Caki2 (cell line): ENCODE data around the gene CDC42EP4. TPM values are rescaled to one million over a fixed set of nuclear protein-coding genes. Genes with fewer than 3 reads are reported as not detected.

ENCODE experiments used
- DNase-seq: peaks from one replicate; pipeline ENCODE4 v3.0.0-alpha.2; 2015; ENCODE audit warnings: low read depth
- in situ Hi-C: cut with HindIII; loops from 2 replicates; pipeline ENCODE4 v1.10.0; 2016; ENCODE audit warnings: low sequenced_read_pairs, low pct_unique_long_range_greater_than_20kb, mixed read lengths
- total RNA-seq: library from RNA; depleted of rRNA; stranded (reverse); fragments of >200 nt; shearing (Covaris generic); gene quantifications from 2 replicates; pipeline ENCODE4 v1.2.3, GENCODE V29; 2014; ENCODE audit warnings: low replicate concordance; rRNA removed

CDC42EP4 gene, protein sequence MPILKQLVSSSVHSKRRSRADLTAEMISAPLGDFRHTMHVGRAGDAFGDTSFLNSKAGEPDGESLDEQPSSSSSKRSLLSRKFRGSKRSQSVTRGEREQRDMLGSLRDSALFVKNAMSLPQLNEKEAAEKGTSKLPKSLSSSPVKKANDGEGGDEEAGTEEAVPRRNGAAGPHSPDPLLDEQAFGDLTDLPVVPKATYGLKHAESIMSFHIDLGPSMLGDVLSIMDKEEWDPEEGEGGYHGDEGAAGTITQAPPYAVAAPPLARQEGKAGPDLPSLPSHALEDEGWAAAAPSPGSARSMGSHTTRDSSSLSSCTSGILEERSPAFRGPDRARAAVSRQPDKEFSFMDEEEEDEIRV
- total RNA-seq = 50.8 and 54.9 TPM in 2 replicates

DNA sequence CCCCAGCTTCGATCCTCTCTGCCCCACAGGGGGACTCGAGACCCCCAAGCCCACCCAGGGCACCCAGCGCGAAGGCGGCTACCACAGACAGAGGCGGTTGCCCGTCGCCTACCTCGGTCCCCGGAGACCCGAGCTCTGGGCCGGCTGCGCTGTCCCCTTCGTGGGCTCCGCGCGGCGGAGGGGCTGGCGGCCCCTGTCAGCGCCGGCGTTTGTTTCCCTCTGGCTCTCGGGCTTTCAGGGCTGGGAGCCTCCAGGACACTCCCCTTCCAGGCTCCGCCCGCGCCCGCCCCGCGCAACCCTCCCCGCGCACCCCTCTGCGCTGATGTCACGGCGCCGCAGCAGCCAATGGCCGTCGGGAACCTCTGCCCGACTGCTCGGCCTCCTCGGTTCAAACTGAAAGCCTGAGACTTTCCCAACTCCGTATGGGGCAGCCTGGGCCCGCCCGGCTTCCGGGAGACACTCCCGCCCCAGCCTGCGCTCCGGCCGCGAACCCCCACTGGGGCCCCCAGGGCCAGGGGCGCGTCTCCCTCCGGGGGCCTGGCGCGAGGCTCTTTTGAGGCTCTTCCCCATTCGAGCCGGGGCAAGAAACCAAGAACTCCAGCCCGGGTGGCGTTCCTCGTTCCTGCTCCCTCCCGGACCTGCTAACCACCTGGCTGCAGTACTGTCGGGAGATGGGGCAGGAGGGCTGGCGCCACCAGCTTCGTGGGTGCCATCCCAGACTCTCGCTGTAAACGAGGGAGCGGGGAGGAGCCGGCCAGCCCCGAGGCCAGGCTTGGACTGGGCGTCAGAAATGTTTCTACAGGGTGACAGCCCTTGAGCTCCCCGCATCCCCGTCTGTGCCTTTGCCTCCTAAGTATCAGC lies at the start of gene CDC42EP4:
TSS of gene CDC42EP4 (minus strand) at position 221 of the 861 bp plus-strand sequence. CDS start 25,501 bp downstream, outside the sequence.
- DNase-seq = peak; percentile 94
- in situ Hi-C loops = no loop called here

DNA sequence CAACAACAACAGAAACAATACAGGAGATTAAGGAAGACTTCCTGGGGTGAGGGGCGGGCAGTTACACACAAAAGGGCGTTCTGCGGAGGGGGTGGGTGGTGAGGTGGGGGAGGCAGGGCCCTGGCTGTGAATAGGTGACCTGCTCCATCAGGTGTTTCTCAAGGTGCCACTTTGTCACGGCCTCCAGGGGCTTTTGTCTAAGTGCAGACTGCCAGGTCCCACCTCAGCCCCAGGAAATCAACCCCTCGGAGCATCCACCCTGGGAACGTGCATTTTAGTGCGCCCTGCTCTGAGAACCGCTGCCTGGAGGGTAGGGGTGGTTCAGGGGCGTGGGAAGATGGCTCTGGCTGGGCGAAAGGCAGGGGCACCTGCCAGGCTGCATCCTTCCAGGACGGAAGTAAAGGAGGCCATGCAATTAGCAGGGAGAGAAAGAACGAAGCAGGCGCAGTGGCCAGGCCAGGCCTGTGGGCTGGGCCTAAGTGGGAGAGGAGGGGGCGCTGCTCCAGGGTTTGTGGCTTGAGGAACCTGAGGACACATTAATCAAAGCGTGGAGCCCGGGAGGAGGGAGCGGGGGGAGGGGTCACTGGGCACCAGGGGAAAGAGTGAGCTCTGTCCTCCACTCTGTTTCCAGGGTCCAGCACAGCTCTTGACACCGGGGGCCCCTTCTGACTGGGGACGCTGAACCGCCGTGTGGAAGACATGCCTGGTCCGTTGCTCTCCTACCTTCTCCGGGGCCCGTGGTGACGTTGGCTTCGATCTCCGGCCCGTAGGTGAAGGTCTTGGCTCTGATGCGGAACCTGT lies 49.4 kb upstream of the CDC42EP4 start:
- in situ Hi-C loops = no loop called here

DNA sequence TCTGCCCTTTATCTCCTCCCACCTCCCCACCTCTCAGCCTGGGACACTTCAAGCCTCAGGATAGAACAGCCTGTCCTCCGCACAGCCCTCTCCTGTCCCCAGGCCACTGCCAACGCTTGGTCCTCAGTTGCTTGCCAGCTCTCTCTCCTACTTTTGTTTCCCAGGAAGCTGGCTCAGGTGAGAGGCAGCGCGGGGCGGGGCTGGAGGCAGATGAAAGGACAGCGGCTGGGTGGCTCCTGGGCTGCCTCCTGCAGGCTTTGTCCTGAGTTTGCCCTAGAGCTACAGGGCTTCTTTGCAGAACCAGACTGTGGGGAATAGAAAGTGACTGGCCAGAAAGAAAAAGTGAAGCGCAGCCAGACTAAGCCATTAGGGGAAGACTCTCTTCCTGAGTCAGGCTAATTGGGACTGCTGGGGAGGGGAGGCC lies 48.2 kb upstream of the CDC42EP4 start:
- no peak for DNase-seq
- in situ Hi-C loops = no loop called here

More for the DNA sequence above, 49.4 kb upstream of the CDC42EP4 start:
- no peak for DNase-seq

DNA sequence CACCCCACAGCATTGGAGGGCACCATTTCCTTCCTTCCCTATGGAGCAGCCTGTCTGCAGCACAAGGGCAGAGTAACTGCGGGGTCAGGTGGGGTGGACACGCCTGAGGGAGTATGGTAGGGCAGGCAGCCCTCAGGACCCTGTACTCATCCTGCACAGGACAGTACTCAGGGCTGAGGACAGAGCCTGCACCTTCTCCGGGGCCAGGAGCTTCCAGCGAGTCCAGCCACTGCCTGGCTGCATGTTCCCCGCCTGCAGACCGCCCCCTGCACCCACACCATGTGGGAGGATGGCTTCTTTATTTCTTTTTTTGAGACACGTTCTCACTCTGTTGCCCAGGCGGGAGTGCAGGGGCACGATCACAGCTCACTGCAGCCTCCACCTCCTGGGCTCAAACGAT lies 47.6 kb upstream of the CDC42EP4 start:
- in situ Hi-C loops = no loop called here
- DNase-seq = no peak

DNA sequence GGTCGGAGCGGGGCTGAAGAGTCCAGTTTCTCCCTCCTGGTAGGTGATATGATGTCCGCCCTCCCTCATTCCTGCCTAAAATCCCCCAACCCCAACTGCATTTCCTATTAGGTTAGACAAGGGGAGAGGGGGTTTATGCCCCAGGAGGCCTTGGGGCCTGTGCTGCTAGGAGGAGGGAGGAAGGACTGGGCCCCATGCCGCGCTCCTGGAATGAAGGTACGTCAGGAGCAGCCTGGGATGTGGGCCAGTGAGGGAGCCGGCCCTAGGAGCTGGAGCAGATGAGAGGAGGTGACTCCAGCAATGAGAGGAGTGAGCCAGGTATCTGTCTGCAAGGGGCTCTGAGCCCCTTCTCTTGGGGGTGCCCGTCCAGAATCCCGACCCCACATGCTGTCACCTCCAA lies 46.9 kb upstream of the CDC42EP4 start:
- no peak for DNase-seq
- in situ Hi-C loops = no loop called here

DNA sequence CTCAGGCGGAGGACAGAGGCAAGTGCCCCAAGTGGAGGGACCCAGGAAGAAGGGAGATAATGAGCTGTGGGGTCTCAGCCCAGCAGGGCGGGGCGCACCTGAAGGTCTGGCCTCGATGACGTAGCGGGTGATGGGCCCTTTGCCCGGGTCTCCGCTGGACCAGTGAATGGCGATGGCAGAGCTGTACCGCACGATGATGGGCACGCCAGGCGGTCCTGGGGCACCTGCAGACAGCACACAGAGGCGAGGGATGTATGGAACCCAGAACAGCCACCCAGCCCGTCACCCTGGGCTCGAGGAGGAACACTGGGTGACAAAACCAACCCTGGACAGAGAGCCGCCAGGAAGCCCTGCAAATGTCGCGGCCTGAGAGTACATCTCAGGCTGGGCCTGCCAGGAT lies 46.2 kb upstream of the CDC42EP4 start:
- in situ Hi-C loops = no loop called here
- no peak for DNase-seq

DNA sequence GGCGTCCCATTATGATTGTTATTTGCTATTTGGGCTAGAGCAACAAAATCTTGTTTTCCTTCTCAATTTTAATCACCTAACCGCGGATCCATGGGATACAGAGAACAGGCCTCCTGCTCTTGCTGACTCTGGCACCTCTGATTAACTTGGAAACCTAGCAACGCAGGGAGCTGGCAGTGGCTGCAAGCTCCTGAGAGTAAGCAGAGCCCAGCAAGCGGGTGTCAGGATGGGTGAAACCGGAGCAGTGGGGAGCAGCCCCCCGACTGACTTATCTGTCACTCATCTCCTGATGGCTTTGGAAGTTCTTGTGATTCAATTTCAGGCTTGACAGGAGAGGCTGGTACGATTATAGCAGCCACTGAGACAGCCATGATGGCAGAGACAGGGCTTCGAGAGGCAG lies 45.5 kb upstream of the CDC42EP4 start:
- DNase-seq = no peak
- in situ Hi-C loops = no loop called here

DNA sequence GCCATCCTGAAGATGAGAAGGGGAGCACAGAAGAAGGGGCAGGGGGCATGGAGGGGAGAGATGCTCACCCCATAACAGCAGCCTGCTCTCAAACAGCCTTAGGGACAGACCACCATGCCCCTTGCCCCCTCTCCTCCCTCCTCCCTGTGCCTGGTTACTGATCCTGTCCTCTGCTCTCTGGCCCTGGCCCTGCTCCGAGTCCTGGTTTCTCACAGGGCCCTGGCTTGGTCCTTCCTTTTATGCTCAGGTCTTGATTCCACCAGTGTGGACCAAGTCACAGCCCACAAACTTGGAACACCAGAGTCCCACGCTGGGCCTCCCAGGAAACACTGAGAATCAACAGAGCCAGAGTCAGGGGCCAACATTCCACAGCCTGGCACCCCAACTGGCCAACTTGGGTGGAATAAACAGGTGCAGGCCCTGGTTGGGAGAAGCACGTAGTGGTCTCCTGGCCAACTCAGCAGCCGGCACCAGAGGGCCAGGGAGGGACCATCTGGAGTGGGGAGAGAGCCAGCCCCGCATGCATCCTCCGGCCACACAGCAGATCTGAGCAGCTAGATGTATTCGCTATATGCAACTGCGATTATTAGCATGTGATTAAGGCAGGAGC lies 44.9 kb upstream of the CDC42EP4 start:
- in situ Hi-C loops = no loop called here
- DNase-seq = no peak

DNA sequence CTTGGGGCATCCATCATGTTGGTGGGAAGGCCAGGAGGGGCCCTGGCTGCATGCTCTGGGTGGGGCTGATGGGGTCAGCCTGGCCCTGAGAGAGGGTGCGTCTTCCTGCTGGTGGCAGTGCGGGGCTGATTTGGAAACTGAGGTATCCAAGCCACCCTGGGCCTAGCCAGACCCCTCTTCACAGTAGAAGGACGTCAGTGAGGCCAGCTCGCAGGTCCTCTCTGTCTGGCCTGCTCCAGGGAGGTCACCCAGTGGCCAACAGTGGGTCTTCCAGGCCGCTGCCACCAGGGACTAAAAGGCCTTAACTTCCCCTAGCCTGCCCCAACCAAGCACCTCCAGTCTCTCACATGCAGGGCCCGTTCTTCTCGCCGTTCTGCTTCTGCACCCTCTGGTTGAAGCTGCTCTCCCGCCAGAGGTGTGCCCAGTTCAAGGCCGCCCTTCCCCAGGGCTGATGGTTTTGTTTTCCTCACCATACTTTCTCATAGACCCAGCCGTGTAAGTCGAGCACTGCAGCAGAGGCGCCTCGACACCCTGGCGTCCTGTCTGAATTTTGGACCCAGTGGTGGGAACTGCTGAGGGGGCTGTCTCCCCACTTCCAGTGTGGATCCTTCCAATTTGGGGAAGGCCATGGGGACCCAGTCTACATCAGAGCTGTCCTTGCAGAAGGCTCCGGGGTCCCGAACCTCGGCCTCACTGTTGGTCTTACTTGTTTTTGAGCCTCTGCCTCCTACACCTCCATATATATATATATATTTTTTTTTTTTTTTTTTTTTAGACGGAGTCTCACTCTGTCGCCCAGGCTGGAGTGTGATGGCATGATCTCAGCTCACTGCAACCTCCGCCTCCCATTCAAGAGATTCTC lies 42.9 kb upstream of the CDC42EP4 start:
- DNase-seq = no peak

DNA sequence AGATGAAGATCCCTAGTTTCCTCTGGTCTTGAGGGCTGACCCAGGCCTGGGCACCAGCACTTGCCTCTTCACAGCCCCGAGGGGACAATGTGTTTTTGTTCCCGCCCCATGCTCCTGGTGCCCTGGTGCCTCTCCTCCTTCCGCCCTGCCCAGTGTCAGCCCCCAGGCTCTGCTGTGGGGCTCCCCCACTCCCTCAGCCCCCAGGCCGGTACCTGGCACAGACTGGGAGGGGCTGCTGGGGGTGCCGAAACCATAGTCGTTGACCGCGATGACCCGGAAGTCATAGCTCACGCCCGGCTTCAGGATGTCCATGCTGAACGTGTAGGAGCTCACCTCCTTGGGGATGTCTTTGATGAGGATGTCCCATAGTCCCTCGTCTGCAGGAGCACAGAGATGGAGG lies 40.5 kb upstream of the CDC42EP4 start:
- in situ Hi-C loops = no loop called here
- no peak for DNase-seq

More for the DNA sequence above, 42.9 kb upstream of the CDC42EP4 start:
- in situ Hi-C loops = no loop called here

DNA sequence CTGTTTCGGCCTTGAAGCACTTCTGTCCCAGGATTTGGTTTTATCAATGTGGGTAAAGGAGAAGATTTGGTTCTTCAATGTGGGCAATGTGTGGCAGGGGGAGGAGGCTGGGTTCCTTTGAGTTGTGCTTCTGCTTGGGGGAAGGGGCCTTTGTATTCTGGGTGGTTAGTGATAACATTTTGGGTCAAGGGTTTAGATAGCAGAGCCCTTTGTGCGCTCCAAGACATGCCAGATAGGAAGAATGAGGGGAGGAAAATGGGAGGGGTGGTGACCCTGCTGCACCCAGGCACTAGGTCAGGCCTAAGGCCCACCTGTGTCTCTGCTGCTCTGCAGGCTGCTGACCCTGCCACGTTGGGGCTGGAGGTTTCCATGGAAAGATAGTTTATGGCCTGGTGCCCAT lies 40.0 kb upstream of the CDC42EP4 start:
- no peak for DNase-seq
- in situ Hi-C loops = no loop called here

DNA sequence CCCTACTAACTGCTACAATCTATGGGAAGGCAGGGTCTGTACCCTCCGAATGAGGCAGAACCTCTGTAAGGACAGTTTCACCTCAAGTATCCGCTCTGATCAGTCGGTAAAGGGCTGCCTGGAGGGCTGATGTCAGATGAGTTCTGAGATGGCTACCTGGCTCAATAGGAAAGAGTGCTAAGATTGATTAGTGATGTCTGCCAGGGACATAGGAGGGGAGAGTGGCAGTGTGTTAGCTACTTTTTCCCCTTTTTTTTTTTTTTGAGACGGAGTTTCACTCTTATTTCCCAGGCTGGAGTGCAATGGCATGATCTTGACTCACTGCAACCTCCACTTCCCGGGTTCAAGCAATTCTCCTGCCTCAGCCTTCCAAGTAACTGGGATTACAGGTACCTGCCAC lies 39.1 kb upstream of the CDC42EP4 start:
- DNase-seq = no peak
- in situ Hi-C loops = no loop called here

DNA sequence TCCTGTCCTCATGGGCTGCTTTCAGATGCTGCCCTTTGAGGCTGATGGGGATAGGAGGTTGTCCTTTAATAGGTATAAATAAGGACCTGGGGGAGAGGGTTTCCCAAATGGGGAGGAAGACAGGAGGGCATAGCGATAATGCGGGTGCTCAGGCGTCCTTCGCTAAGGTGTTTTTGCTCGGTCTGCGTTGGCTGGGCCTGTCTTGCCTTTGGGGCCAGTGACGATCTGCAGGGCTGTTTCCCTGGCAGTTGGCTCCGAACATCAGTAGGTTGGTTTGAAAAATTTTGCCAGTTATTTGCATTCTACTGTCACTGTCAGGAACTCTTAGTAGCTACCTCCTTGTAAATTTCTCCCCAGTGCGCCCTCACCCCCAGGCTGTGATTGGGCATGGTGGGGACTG lies 37.8 kb upstream of the CDC42EP4 start:
- in situ Hi-C loops = no loop called here
- no peak for DNase-seq

DNA sequence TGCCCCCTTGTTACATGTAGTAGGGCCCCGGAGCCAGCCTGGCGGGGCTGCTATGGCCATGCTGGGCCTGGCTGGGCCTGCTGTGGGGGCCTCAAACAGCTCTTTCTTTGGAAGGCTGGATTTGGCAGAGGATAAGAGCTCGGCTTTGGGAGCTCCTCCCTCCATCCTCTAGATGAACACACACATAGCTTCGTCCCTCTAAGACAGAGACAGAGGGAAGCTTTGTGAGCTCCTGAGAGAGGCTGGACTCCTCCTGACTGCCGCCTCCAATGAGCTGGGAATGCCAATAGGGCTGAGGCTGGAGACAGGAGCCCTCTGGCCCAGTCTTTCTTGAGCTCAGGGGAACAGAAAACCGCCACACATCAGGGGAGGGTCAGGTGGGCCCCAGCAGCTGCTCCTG lies 37.3 kb upstream of the CDC42EP4 start:
- in situ Hi-C loops = no loop called here
- DNase-seq = no peak

DNA sequence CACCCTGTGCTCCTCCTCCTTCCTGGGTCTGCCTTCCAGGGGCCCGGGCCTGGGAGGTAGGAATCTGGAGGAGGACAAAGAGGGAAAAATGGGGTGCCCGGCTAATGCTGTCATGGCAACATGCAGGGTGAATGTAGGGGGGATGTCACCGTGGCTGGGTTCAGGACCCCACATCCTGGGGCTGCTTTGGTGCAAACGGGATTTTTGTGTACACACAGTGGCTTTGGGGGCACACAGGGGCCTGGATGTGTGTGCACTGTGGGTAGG lies 37.0 kb upstream of the CDC42EP4 start:
- DNase-seq = no peak
- in situ Hi-C loops = no loop called here

DNA sequence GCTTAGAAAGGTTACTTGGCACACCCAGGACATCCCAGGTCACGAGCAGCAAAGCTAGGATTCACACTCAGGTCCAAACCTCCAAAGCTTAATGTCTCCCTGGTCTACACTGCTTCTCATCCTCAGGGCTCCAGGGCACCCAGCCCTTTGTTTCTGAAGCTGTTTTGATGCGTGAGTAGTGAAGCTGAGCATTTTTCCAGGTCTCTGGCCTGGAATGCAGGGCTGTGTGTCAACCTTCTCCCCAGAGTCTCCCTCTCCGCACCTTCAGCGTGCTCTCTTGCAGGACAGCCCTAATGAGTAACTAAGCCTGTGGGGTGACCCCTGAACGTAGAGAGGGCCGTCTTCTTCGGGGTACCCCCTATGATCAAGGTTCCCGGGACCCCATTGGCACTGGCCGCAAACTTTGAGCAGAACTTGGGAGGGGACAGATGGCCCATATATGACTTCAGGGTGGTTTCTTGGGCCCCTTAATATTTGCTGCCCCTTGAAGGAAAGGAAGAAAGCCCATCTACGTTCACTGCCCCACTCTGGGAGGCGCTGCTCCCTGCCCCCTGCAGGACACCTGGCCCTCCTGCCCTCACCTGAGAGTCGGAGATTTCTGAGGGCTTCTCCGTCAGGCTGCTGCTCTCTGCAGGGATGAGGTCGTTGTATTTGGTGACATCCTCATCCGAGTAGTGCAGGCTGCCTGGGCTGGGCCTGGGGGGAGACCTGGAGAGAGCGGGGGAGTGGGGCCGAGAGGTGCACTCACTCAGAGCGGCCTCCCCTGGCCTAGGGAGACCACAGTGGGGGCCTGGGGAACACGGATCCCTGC lies 36.4 kb upstream of the CDC42EP4 start:
- no peak for DNase-seq
- in situ Hi-C loops = no loop called here

DNA sequence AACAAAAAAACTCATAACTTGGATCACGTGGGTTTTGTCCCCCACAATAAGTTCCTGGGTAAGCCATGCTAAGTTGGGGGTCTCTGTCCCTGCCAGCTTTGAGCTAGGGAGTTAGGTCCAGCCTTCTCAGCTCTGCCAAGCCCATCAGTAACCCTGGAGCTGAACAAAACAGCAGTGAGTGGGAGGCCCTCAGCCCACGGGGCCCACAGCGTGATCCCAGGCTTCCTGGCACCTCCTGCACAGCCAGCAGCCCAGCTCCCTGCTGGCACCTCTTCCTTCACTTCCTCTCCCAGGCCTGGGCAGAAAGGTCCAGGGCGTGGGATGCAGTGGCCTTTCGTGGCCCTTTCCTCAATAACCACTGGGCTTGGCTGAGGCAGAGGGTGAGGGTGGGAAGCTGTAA lies 35.5 kb upstream of the CDC42EP4 start:
- in situ Hi-C loops = no loop called here

More for the DNA sequence above, 35.5 kb upstream of the CDC42EP4 start:
- DNase-seq = no peak
